NOMO-1 treated with dmso at 0.1 percent for 144 hours (cell line): ENCODE measurements around the gene PRSS27.

Experiments
- DNase-seq: peaks from one replicate; lab custom pipeline; 2025; ENCODE audit not compliant: unreplicated experiment; lab: John Stamatoyannopoulos, UW

PRSS27 gene

DNA sequence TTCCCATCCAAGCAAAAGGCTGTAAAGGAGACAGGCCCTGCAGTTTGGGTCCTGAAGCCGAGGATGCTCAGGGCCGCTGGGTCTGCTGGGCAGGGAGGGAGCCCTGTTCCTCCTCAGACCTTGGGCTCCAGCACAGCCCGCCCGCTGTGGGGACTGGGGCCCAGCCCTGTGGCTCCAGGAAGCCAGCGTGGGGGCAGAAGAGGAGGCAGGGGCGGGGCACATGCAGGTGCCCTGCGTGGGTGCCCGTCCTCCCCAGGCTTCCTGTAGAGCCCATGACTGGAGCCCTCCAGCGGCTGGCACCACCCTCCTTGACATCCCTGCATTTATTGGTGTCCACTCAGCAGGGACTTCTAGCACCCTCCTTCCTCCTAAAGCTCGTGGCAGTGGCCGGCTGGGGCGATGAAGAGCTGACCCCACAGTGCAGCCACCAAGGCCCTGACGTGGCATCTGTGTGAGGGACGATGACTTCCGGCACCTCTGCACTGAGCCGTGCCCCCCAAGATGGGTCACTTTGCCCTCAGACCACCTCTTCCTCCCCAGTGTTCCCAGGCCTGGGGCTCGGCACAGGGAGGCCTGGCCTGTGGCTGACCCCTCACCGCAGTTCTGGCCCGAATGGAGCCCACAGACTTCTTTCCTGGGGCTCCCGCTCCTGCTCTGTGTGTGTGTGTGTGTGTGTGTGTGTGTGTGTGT, 9.9 kb downstream of the PRSS27 start:
- DNase-seq: no peak

DNA sequence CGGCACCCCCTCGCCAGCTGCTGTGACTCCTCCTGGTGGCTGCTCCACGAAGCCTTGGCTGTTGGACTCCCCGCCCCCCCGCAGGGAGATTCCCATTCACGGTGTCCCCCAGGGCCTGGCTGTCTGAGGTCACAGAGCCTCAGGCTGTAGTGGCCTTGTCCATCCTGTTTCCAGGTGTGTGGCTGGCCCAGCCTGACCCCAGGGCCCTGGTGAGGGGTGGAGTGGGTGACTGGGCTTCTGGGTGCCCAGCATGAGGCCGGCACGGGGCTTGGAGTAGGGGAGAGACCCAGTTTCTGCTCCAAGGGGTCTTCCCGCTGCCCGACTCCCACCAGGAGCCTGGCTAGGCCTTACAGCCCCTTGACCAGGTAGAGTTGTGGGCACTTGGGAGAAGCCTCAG, 10.4 kb downstream of the PRSS27 start:
- DNase-seq: no peak

DNA sequence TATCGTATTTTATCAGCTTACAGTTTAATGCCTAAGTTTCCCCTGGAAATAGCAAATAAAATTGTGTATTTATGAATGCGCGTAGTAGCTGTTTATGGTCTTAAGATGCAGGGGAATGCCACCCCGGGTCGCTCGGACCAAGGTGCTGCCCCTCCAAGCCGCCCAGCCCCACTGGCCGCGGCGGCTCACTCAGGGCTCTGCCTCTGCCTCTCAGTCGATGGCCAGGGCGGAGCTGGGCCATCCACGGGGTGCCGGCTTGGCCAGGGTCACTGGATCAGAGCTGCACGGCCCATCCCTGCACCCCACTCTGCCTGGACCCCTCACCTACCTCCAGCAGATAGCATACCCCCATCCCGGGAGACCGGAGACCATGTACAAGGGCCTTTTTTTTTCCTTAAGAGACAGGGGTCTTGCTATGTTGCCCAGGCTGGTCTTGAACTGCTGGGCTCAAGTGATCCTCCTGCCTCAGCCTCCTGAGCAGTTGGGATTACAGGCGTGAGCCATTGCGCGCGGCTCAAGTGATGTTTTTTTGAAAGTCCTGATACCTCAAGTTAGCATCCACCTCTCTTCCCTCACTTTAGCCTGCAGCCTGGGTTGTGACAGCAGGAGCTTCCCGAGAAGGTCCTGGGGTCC, 11.0 kb downstream of the PRSS27 start:
- DNase-seq: no peak

DNA sequence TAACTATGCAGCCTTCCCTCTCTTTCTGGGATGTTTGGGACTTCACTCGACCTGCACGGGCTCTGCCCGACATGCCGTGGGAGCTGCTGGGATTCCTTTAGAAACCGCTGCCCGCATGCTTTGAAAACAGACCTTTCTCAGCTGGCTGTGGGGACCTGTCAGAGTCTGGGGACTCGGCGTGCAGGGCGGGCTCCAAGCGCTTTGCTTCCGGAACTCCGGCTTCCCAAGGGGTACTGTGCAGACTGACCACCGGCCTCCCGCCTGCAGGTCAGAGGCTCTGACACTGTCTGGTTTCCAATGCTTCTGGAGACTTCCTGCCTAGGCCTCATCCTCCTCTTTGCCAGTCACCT, 11.8 kb downstream of the PRSS27 start:
- DNase-seq: no peak

DNA sequence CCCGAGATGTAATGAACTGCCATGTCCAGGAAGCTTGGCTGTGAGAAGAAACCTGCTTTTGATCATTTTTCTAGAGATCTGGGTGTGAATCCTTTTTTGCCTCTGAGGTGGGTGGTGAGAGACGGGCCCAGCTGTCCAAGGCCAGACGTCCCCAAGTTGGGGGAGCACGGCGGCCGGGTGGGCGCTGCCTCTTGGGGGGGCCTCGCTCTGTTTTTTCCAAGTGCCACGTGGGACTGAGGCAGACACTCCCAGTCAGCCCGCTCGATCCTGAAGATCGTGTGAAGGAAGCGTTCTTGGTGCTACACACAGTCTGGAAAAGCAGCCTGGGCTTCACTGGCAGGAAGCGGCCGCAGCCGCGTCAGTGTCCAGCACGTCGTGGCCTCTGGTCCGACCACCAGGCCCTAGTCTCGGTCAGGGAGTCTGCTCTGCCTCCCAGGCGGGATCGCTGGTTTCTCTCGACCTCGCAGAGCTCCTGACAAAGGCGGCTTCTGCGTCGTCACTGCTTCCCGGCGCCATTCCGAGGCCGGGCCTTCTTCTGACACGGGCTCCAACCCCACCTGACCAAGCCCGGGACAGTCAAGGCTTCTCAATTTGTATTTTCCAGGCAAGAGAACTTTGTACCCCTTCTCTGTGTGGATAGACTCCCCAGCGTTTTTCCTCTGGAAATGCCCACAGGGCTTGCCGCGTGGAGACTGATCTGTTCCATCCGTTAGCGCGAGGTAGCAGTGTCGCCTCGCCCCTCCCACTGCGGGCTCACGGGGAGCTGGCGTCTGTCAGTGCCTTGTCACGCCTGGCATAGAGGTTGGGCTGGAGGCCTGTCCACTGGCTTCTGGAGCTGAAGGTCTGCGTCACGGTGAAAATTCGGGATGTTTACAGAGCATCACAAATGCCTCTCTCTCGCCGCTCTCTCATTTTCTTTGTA, 12.4 kb downstream of the PRSS27 start:
- DNase-seq: no peak

DNA sequence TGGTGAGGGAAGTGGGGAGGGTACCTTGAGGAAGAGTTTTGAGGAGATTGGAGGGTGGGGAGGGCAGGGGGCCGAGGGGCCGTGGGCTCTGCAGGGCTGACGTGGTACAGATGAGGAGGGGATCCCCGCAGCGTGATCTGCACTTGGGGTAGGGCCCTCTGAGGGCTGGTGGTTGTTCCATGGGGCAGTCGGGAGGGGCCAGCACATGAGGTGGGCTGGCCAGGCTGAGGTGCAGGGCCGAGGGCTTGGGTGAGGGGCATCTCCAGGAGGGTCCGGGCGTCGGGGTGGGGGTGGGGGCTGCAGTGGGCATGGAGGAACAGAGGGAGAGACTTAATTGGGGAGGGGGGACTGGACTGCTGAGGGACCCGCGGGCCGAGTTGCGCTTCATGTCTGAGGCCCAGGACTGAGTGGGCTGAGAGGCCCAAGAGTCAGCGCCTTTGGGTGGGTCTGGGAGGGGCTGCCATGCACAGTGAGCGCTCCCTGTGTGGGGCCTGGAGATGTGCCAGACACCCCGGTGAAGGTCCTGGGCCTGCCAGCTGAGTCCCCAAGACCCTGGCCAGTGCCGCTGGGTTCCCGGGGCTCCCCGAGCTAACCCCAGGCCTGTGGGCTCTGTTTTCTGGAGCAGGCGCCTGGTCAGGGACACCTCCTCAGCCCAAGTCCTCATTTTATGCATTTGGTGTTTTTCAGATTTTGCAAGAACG, 13.3 kb downstream of the PRSS27 start:
- no peak for DNase-seq

DNA sequence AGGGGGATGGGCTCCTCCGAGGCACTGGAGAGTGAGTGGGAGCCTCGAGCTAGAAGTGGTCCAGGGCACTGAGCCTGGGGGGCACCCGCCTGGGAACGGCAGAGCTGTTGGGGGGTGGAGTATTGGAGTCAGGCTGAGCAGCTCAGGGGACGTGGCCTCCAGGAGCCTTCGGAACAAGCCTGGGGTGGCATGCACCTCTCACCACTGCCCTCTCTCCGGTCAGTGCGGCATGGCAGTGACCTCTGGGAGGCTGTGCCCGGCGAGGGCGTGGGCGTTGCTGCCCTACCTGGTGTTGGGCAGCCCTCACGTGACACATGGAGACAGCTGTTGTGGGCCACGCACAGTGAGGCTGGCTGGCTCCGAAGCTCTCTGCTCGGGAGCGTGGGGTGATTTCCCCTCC, 13.9 kb downstream of the PRSS27 start:
- no peak for DNase-seq

DNA sequence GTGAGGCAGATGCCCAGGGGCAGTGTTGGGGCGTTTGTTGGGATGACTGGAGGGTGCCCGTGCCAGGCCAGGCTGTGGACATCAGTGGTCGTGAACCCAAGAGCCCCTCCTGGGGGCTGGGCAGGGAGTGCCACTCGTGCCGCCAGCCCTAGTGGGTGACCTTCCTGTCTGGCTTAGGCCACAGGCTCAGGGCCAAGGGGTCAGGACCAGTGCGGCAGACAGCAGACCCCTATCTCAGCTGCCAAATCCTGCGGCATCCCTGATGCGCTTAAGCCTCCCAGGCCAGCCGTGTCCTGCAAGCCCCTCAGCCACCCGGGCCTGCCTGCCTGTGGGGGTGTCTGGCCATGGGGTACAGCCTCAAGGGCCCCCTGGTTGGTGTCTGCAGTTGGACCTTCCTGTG, 14.7 kb downstream of the PRSS27 start:
- no peak for DNase-seq

DNA sequence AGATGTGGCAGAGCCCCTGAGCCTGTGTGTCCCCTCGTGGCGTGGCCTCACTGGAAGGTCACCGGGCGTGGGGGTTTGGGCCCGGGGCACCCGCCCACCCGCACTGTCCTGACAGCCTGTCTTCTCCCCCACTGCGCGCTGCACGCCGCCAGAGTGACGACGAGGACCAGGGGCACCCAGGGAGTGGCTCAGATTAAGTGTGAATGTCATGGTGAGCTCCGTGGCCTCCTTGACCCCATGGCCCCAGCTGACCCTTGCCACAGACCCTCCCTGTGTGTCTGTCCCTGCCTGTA, 15.1 kb downstream of the PRSS27 start:
- no peak for DNase-seq

DNA sequence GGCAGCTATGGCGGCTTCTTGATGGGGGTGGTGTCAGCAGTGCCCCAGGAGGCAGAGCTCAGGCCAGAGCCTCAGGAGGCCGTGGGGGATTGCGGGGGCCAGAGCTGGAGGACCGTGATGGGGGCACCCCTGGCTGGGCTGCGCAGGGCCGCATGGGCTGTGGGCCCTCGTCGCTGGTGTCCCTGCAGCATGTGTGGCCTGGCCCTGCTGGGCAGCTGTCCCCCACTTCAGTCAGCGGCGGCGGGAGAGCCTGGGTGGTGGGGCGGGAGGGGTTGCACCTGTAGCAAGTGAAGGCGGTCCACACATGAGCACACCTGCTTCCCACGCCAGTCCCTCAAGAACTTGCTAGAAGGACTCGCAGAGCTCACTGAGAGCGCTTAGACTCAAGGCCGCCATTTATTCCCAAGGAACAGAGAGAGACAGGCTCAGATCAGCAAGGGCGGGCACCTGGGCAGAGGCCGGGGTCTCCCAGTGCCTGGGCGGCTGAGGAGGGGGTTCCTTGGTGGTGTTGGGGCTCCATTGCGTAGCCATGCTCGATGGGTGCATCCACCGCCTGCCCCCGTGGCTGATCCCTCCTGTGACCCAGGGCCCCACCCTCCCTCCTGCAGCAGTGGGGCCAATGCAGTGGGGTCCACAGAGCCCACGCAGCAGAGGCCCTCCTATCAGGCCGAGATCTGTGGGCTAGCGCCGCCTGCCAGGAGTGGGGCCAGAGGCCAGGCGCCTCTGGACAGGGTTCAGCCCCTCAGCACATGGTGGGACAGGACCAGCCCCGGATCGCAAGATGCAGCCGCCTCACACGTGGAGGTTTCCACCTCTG, 15.7 kb downstream of the PRSS27 start:
- DNase-seq: no peak

DNA sequence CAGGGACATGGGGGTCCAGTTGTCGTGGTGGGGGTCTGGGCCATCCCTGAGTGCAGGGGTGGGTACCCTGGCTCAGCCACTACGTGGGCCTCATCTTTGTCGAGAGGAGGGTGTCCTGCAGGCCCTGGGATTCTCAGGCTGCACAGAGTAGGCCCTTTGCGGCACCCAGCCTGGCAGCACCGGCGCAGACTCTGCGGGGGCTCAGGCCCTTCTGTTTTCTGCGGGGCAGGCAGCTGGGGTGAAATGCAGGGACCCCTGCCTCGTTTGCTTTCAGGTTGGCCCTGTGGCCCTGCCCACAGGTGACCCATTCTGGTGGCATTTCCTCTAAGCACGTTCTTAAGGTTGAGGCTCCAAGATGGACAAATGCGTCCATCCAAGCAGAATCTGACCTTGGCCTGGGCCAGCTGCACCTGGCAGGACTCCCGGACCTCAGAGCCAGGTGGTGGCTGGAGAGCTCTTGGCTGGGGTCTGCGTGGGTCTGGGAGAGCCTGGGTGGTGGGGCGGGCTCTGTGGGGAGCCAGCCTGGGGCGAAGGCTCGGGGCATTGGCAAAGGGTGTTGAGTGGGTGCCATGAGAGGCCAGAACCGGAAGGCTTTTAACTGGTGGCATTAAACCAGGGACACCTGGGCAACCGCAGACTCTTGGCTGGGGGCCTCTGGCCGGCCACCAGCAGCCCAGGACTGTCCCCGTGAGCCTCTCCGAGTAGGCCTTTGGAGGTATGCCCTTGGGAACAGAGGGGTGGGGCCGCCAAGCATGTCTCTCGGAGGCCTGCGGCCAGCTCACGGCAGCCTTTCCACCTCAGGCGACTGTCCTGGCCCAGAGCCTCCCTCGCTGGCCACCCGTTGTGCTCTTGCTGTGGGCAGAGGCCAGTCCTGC, 16.9 kb downstream of the PRSS27 start:
- DNase-seq: no peak

DNA sequence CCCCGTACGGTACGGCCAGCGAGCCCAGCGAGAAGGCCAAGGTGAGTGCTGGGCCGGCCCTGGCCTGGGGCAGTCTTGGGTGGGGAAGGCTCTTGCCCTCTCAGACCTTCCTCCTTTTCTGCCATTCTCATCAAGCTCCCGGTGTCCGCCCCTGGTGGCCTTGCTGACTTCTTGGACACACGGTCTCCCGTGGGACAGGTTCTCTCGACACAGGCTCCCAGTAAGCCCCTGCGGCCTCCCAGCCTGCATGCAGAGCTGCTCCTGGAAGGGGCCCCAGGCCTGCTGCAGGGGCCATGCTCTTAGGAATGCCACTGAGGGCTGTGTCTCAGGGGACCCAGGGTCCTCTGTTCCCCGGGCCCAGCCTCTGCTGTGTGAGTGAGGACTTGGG, 17.6 kb downstream of the PRSS27 start:
- DNase-seq: no peak

DNA sequence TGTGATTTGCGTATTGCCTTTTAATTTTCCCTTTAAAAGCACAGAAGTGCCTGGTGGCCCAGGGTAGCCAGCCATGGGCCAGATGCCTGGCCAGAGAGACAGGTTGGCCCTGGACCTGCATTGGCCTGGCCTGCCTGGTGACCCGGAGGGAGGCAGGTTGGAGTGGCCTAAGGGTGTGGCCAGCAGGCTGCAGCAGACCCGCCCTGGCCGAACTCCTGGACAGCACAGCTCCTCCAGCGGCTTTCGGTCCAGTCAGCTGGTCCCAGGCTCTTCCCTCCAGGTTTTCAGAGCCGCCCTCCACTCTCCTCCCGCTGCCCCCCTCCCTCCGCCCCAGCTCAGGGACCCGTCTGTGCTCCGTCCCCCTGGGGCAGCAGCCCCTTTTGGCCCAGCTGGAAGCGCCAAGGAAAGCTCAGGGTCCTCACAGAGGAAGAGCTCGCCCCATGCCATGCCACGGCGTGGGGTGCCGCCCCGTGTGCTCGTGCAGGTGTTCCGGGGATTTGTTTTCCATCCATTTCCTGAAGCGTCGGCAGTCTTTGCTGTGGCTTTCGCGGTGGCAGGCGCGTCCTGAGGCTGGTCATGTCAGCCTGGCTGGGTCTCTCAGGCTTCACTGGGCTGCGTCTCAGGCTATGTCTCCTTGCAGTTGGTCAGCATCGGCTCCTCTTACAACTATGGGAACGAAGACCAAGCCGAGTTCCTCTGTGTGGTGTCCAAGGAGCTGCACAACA, 18.1 kb downstream of the PRSS27 start:
- DNase-seq: no peak

DNA sequence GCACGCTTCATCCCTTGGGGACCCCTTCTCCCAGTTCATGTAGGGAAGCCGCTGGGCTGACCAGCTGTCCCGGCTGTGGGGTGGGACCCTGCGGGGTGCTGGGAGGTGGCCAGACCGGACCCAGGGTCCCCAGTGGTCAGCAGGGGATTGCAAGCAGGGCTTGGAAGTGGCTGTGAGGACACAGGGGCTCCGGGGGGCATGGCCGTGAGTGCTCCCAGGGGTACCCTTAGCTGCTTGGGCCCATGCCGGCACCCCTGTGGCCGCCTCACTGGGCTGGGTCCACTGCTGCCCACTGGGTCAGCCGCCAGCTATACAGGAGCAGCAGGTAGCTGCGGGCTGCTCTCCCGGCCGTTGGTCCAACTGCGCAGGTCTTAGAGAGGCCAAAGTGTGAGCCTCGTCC, 18.8 kb downstream of the PRSS27 start:
- DNase-seq: no peak

DNA sequence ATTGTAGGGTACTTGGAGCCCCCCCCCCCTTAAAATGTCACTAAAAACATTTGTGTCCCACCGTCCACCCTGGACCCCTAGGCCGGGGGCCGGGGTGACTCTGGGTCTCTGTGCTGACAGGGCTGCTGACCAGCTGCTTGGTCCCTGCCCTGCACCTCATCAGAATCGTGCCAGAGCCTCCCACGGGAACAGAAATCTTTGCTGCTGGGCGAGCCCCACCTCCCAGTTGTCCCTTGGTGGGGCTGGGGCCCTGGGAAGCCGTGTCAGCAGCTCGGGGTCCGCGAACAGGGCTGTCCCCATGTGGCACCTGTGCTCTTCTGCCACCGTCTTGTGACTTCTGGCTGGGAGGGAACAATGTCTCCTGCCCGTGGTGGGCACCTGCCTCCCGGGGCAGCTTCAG, 19.2 kb downstream of the PRSS27 start:
- DNase-seq: no peak

DNA sequence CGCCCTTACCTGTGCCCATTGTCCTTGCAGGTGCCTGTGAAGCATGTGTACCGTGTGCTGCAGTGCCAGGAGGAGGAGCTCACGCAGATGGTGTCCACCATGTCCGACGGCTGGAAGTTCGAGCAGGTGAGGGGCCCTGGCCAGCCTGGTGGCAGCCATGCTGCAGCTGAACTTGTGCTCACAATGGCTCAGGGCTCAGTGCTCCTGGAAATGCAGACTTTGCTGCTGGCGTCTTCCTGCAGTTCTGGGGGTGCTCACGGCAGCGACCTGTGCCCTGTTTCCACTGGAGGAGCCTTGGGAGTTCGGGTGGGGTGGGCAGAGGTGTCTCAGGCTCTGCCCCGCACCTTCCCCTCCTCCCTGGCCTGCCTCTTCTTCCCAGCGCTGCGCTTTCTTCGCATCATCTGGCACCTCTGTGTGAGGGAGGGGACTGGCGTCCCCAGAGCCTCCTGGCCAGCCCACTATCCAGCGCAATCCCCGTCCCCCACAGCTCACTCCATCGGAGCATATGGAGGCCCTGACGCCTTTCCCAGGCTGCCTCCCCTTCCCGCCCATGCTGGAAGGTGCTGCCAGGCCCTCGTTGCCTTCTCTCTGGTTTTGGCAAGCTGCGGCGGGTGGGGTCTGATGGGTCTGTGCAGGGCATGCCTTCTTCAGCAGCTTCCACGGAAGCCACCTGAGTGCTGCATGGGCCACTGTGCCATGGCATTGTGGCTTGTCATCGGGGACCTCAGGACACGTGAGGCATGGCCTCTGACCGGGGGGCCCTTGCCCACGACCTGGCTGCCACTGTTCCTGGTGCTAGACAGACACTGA, 20.0 kb downstream of the PRSS27 start:
- no peak for DNase-seq

DNA sequence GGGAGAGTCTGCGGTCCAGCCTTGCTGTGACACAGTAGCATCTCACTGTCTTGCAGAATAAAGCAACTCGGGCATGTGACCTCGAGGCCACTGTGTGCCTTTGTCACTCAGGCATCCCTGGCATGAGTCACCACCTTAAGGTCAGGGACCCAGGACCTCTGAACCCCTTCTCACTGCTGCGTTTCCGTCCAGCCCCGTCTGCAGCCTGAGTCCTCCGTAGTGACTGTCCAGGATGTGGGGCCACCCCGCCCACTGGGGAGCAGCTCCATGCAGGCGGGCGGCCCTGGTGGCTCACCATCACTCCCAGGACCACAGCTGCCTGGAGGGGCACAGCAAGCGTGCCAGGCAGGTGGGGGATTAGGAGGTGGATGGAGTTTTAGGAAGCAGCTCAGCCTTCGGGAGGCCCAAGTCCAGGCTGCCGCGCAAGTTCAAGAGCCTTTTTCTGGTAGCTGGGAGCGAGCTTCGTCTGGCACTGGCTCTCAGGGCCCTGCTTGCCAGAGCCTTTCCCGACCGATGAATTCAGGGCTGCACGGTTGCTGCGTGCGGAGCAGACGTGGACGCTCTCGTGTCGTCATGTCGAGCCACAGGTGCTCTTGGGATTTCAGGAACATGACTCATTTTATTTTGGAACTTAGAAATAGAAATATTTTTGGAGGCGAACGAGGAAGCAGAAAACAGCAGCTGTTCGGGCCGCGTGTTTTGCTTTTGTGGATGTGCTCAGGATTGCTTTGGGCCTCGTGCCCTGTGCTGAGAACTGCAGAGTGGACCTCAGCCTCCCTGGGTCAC, 20.9 kb downstream of the PRSS27 start:
- DNase-seq: no peak
